ENCODE results near the gene ZDHHC14. TPM values are rescaled to one million over a fixed set of nuclear protein-coding genes. Genes with fewer than 3 reads are reported as not detected.

The ZDHHC14 gene
- polyA plus RNA-seq, 1 donor (not counting 4 experiments of a cell fraction or from before 2014, with no cell fraction given), result 6.4 TPM

DNA sequence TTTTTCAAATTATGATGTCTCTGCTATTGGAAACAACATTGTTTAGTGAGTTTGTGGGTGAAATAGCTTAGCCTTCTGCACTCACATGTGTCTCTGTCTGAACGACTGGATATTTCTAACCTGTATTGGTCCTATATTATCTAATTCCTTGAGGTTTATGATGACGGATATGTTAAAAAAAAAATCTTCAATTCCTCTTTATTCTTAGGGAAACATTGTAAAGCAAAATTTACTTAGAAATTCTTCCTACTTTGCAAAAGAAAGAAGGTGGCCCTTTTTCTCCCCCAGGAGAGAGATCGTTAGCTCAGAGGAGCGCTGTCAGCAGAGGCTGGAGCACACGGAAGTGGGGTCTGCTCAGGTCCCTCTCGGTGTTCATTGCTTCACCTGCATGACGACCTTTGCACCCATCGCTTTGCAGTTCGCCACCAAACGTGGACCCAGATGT is 149.8 kb downstream of the ZDHHC14 start:
- TF ChIP-seq, protein P1, sequence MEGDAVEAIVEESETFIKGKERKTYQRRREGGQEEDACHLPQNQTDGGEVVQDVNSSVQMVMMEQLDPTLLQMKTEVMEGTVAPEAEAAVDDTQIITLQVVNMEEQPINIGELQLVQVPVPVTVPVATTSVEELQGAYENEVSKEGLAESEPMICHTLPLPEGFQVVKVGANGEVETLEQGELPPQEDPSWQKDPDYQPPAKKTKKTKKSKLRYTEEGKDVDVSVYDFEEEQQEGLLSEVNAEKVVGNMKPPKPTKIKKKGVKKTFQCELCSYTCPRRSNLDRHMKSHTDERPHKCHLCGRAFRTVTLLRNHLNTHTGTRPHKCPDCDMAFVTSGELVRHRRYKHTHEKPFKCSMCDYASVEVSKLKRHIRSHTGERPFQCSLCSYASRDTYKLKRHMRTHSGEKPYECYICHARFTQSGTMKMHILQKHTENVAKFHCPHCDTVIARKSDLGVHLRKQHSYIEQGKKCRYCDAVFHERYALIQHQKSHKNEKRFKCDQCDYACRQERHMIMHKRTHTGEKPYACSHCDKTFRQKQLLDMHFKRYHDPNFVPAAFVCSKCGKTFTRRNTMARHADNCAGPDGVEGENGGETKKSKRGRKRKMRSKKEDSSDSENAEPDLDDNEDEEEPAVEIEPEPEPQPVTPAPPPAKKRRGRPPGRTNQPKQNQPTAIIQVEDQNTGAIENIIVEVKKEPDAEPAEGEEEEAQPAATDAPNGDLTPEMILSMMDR (optimal IDR thresholded peaks at IDR 0.05 in 1 of 3, IDR thresholded peaks at IDR 0.05 in 1 of 3, conservative IDR thresholded peaks at IDR 0.05 in 1 of 3; ENCODE audit: extremely low read depth in 1 of 3, insufficient read depth in 2 of 3, low read length in 3 of 3), result no peak
- no peak for TF ChIP-seq EZH2 (IDR thresholded peaks at IDR 0.05; ENCODE audit: low read length)
- no peaks in the 10 kb centered on the region for H3K9me3 ChIP-seq (ENCODE audit: control insufficient read depth, low read depth, low read length)

DNA sequence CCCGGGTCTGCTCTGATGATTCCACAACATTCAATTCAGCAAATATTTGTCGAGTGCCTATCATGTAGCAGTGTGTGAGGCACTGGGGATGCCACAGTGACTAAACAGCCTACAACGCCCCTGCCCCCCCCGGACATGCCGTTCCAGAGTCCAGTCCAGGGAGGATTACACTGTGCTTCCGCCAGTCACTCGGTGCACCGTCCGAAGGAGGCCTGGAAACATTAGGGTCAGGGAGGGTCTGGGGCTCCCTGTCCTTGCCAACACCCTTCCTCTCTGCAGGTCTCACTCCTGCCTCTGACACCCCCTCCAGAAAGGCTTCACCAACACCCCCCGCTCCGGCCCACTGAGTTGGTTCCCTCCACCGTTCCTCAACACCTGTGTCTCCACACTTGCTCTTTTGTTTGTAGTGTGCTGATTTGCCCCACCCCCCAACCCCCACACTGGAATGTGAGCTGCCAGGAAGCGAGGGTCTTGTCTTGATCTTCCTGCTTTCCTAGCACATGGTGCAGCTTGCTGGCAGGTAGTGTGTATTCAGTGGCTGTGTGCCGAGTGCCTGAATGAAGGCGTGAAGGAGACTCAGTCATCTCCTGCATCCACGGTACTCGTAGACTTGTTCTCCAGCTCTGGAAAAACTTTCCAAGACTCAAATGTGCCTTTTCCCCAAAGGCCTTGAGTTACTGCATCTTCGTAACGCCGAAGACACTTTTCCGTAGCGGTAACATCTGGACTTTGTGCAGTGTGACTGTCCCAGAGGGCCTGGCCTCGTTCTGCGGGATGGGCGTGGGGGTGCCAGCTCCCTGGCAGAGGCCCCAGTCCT is 150.4 kb downstream of the ZDHHC14 start:
- no peak overlapping the region for H3K4me3 ChIP-seq (ENCODE audit: control insufficient read depth in 2 of 3, extremely low read depth in 1 of 3, insufficient read depth in 2 of 3, low read depth in 1 of 3, low read length in 3 of 3)
- H3K27me3 ChIP-seq (ENCODE audit: control insufficient read depth, extremely low read depth, insufficient read depth, low read length), result no peaks in the 10 kb centered on the region
- H3K9me3 ChIP-seq (ENCODE audit: control insufficient read depth, low read depth, low read length), result no peaks in the 10 kb centered on the region
- dilution Hi-C loops (cut with MboI; ENCODE audit: extremely low pct_ligation_motif_present, low sequenced_read_pairs), result no loop called here
- no peaks in the 10 kb centered on the region for H3K36me3 ChIP-seq (ENCODE audit: control insufficient read depth in 2 of 2, extremely low read depth in 1 of 2, insufficient read depth in 2 of 2, low read length in 2 of 2)
- peaks cover 3% of the 10 kb centered on the region for H3K9me1 ChIP-seq (ENCODE audit: control insufficient read depth, extremely low read depth, insufficient read depth, low read length)
- no peak for DNase-seq (ENCODE audit: low read depth, low spot score)
- FAIRE-seq, result no peak
- H3K9ac ChIP-seq (ENCODE audit: control insufficient read depth, extremely low read depth, insufficient read depth, low read length), result no peak overlapping the region
- no peaks in the 10 kb centered on the region for H4K20me1 ChIP-seq (ENCODE audit: control insufficient read depth, extremely low read depth, insufficient read depth, low read length)
- H3K4me2 ChIP-seq (ENCODE audit: control insufficient read depth, extremely low read depth, insufficient read depth, low read depth, low read length), result no peak overlapping the region
- no peak overlapping the region for H3K27ac ChIP-seq (ENCODE audit: control insufficient read depth, insufficient read depth, low read length)
- H3K79me2 ChIP-seq (ENCODE audit: control insufficient read depth, insufficient read depth, low read length), result no peaks in the 10 kb centered on the region
- TF ChIP-seq EZH2 (IDR thresholded peaks at IDR 0.05; ENCODE audit: low read length), result no peak
- TF ChIP-seq, protein P1 (optimal IDR thresholded peaks at IDR 0.05 in 1 of 3, IDR thresholded peaks at IDR 0.05 in 1 of 3, conservative IDR thresholded peaks at IDR 0.05 in 1 of 3; ENCODE audit: extremely low read depth in 1 of 3, insufficient read depth in 2 of 3, low read length in 3 of 3), result no peak
- no peak overlapping the region for H2AFZ ChIP-seq (ENCODE audit: control insufficient read depth, low read length)
- H3K4me1 ChIP-seq (ENCODE audit: control insufficient read depth, extremely low read depth, insufficient read depth, low read length), result peaks cover 26% of the 10 kb centered on the region

More for the DNA sequence above, 149.8 kb downstream of the ZDHHC14 start:
- FAIRE-seq (no peak), DNase-seq (ENCODE audit: low read depth, low spot score) (no peak)
- H3K4me2 ChIP-seq (ENCODE audit: control insufficient read depth, extremely low read depth, insufficient read depth, low read depth, low read length), result no peak overlapping the region
- peaks cover 20% of the 10 kb centered on the region for H3K4me1 ChIP-seq (ENCODE audit: control insufficient read depth, extremely low read depth, insufficient read depth, low read length)
- no peaks in the 10 kb centered on the region for H4K20me1 ChIP-seq (ENCODE audit: control insufficient read depth, extremely low read depth, insufficient read depth, low read length)
- no peaks in the 10 kb centered on the region for H3K27me3 ChIP-seq (ENCODE audit: control insufficient read depth, extremely low read depth, insufficient read depth, low read length)
- no peak overlapping the region for H2AFZ ChIP-seq (ENCODE audit: control insufficient read depth, low read length)
- H3K9ac ChIP-seq (ENCODE audit: control insufficient read depth, extremely low read depth, insufficient read depth, low read length), result no peak overlapping the region
- dilution Hi-C loops (cut with MboI; ENCODE audit: extremely low pct_ligation_motif_present, low sequenced_read_pairs), result no loop called here
- no peaks in the 10 kb centered on the region for H3K36me3 ChIP-seq (ENCODE audit: control insufficient read depth in 2 of 2, extremely low read depth in 1 of 2, insufficient read depth in 2 of 2, low read length in 2 of 2)
- H3K4me3 ChIP-seq (ENCODE audit: control insufficient read depth in 2 of 3, extremely low read depth in 1 of 3, insufficient read depth in 2 of 3, low read depth in 1 of 3, low read length in 3 of 3), result no peak overlapping the region
- no peaks in the 10 kb centered on the region for H3K79me2 ChIP-seq (ENCODE audit: control insufficient read depth, insufficient read depth, low read length)
- H3K9me1 ChIP-seq (ENCODE audit: control insufficient read depth, extremely low read depth, insufficient read depth, low read length), result peaks cover 3% of the 10 kb centered on the region
- H3K27ac ChIP-seq (ENCODE audit: control insufficient read depth, insufficient read depth, low read length), result no peak overlapping the region
